HepG2 (cell line): ENCODE data around the gene VPS52. TPM values are rescaled to one million over a fixed set of nuclear protein-coding genes. Genes with fewer than 3 reads are reported as not detected.

Source experiments
- IKZF5 ChIP-seq: IDR thresholded peaks from 2 replicates; pipeline ENCODE4 v1.6.1; 2018; ENCODE audit warnings: missing genetic modification reagents, mild to moderate bottlenecking, missing compliant biosample characterization
- KLF16 ChIP-seq, 2 experiments: sonication (generic) in 1 of 2; formaldehyde crosslinking in 1 of 2; IDR thresholded peaks; 2 replicates each; pipeline versions ENCODE4 v1.6.1 to v1.8.0; 2016 to 2023; ENCODE audit warnings: missing genetic modification reagents in 2 of 2, missing compliant biosample characterization in 1 of 2
- ONECUT2 ChIP-seq: sonication (generic); formaldehyde crosslinking; IDR thresholded peaks from 2 replicates; pipeline ENCODE4 v1.4.0; 2020; ENCODE audit warnings: missing genetic modification reagents
- ZNF646 ChIP-seq: sonication (generic); formaldehyde crosslinking; IDR thresholded peaks from 2 replicates; pipeline ENCODE4 v1.9.0; 2021; ENCODE audit warnings: mild to moderate bottlenecking, missing genetic modification reagents
- polyA plus RNA-seq, 8 experiments: library from polyadenylated mRNA; depleted of rRNA in 3 of 8; stranded (reverse) in 7 of 8; unstranded in 1 of 8; fragments of >200 nt; fragmentation: Illumina TruSeq in 4 of 8; extraction: Trizol in 4 of 8; gene quantifications; 2 replicates each; pipeline versions ENCODE4 v1.2.1 to v1.2.3, GENCODE V29; 2011 to 2016; ENCODE audit warnings: low read depth in 4 of 8, missing spikeins in 1 of 8, mixed read lengths in 1 of 8; ENCODE audit not compliant: insufficient read depth in 1 of 8
- total RNA-seq, 5 experiments: library from RNA; depleted of rRNA; stranded (reverse); fragments of >200 nt; fragmentation: Illumina TruSeq; extraction: Trizol; gene quantifications; 2 replicates each; pipeline ENCODE4 v1.2.3, GENCODE V29; 2016; ENCODE audit warnings: low read depth in 1 of 5

Gene VPS52
- total and polyA plus RNA-seq, 2 of the 13 experiments (the other 11 are each of a cell fraction or from before 2014, with no cell fraction given) = 48.9 to 85.5 TPM

GRCh38 chr6:33313105-33313708, 41.5 kb upstream of the VPS52 start (continued):
- no peak for TF ChIP-seq ZNF646
- TF ChIP-seq IKZF5 (CRISPR knock-in tag) = no peak
- no peak for TF ChIP-seq KLF16 (CRISPR knock-in tag; IDR thresholded peaks at IDR 0.05)
- no peak for TF ChIP-seq ONECUT2
- TF ChIP-seq, all 625 proteins: peak for 56
